Measurements from ENCODE around the gene XYLB.
"Not testable (repeated sequence)": the region's sequence is repeated elsewhere in the genome, so short reads cannot be mapped to it uniquely, and the experiment has no call there.

Gene XYLB

GRCh38 chr3:38346587-38347410 is at the start of gene XYLB:
Gene XYLB (plus strand): TSS chr3:38346785. CDS start chr3:38346869, 84 bp downstream.
- DNase-seq = peak in 55 of 56 donors; percentile 9 to 87 (median 62)

DNA sequence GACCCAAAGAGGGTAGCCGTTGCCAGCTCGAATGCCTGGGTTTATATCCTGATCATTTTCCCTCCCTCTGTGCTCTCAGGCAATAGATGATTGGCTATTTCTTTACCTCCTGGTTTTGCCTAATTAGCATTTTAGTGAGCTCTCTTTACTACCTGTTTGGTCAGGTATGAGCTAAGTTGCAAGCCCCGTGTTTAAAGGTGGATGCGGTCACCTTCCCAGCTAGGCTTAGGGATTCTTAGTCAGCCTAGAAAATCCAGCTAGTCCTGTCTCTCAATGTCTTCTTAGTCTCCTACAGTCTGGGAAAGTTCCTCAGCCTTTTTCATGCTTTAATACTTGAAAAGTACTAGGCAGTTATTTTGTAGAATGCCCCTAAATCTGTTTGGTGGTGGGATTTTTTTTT is 49.5 kb upstream of the XYLB start:
- DNase-seq = not testable (repeated sequence)

DNA sequence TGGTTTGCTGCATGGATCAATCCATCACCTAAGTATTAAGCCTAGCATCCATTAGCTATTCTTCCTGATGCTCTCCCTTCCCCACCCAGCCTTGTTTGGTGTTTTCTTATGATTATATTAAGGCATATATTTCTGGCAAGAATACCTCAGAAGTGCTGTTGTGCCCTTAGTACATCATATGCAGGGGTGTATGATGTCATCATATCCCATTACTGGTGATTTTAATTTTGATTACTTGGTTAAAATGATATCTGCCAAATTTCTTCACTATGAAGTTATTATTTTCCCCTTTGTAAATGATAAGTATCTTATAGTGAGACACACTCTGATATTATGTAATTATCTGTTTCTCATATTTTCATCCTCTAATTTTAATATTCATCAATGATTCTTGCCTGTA is 49.0 kb upstream of the XYLB start:
- DNase-seq = no peak

DNA sequence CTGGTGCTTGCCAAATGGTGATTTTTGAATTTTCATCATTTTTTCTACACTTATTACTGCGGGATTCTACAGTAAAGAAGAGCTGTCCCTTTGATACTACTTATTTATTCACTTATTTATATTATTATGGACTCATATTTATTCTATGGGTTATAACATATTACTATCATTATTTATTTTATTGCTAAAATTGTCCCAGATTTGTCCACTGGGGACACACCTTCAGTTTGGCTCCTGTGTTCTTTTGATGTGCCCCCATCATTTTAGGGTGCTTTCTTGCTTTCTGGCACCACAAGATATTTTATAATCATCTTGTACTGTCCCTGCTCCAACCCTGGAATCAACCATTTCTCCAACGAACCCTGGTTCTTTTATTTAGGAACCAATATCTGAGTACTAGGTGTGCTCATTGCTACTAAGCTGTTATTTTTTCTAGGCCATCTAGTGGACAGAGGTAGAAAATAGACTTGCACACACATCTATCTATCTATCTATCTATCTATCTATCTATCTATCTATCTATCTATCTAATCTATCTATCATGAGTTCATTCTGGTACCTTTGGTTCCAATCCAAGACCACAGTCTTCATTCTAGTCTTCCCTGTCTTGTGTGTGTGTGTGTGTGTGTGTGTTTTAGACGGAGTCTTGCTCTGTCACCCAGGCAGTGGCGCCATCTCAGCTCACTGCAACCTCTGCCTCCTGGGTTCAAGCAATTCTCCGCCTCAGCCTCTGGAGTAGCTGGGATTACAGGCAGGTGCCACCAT is 48.5 kb upstream of the XYLB start:
- DNase-seq = no peak

DNA sequence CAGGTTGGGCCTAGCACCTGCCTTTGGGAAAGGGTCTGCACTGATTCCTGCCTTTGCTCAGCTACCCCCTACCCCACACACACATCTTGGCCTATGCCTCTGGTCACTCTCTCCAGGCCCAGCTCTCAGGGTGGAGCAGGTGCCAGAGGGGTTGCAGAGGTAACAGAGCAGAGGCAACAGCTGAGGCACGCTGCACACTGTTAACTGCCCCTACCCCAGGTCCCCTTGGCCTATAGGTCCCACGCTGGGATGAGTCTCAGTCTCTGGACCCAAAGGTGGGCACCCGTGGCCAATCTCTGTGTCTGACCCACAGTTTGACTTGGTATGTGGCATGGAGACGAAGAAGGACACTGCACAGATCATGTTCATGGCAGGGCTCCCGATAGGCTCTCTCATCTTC is 39.6 kb upstream of the XYLB start:
- no peak for DNase-seq

DNA sequence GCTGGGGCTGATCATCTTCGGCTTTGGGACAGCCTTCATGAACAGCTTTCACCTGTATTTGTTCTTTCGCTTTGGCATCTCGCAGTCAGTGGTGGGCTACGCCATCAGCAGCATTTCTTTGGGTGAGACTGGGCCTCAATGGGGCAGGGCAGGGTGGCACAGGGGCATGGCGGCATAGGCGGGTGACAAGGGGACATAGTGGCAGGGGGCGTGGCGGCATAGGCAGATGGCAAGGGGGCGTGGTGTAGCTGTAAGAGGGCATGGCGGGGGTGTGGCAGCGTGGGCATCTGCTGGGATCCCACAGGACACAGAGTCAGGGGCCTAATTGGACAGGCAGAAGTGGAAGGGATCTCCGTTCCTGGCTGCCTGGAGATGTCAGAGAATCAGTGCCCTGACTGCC is 39.0 kb upstream of the XYLB start:
- no peak for DNase-seq

DNA sequence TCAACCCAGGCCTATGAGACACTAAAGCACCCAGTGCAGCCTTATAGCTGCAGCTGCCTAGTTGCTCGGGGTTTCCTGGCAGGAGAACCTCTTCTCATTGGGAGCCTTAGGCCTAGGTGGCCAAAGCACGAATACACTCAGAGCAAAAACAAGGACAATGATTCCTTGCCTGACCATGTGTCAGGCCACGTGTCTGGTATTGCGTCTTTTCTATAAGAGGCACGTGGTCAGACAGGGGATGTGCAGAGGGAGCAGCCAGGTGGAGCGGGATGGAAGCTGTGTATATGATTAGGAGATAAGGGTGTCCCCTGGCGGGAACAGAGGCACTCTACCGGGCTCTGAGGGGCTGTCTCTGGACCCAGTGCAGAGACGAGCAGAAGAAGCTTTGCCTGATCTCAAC is 38.1 kb upstream of the XYLB start:
- no peak for DNase-seq

DNA sequence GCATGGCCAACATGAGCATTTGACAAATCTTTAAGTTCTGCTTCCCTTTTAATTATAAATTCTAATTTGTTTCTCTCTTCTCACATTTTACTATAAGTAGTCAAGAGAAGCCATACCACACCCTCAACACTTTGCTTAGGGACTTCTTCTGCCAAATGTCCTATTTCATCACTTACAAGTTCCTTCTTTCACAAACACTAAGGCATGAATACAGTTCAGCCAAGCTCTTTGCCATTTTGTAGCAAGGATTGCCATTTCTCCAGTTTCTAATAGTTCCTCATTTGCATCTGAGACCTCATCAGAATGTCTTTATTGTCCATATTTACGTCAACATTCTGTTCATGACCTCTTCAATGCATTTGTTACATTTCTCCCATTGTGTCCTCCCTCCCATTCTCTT is 35.1 kb upstream of the XYLB start:
- no peak for DNase-seq

- no peak for DNase-seq
Measured at GRCh38 chr3:38311941-38312340, 34.6 kb upstream of the XYLB start.

- DNase-seq = no peak
Measured at GRCh38 chr3:38312356-38312755, 34.2 kb upstream of the XYLB start.

DNA sequence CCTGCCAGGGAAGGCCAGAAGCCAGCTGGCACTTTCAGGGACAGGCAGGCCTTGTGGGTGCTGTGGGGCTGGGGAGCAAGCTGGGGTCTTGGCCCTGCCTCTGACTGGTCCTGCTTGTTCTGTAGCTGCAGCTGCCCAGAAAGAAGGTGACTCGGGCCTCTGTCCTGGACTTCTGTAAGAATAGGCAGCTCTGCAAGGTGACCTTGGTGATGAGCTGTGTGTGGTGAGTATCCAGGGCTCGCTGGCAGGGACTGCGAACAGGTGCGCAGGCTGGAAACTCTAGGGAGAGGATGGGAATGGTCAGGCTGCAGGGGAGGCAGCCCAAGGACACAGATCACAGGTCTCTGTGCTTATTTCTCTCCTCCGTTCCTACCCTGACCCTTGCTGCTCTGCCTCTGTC is 33.3 kb upstream of the XYLB start:
- DNase-seq = no peak

- no peak for DNase-seq
Measured at GRCh38 chr3:38313695-38314094, 32.9 kb upstream of the XYLB start.

DNA sequence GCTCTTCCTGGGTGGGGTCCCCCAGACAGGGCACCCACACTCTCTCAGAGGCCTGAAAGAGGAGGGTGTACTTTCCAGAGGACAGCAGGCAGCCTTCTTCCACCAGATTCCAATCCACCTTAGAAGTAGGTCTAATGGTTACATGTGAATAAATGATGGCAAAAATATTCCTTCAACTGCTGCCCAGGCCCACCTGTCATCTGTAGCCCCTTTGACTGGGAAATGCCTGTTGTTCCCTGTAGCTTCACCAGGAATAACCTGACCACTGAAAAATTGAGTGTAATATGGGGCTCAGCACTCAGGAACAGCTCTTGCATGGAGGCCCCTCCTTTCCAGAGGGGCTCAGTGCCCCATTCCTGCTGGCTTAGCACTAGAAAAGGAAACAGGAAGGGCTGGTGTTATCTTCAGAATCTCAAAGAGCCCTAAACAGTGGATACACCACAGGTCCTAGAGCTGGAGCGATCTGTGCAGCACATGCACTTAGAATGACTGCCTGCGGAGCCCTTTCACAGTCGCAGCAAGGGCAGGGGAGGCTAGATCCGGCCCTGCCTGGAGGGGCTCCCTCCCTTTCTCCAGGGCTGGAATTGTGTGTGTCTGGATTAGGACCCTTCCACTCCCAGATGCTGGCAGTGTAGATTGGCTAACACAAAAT is 32.3 kb upstream of the XYLB start:
- DNase-seq = no peak

GRCh38 chr3:38314764-38315487 is 31.7 kb upstream of the XYLB start:
- DNase-seq = no peak

DNA sequence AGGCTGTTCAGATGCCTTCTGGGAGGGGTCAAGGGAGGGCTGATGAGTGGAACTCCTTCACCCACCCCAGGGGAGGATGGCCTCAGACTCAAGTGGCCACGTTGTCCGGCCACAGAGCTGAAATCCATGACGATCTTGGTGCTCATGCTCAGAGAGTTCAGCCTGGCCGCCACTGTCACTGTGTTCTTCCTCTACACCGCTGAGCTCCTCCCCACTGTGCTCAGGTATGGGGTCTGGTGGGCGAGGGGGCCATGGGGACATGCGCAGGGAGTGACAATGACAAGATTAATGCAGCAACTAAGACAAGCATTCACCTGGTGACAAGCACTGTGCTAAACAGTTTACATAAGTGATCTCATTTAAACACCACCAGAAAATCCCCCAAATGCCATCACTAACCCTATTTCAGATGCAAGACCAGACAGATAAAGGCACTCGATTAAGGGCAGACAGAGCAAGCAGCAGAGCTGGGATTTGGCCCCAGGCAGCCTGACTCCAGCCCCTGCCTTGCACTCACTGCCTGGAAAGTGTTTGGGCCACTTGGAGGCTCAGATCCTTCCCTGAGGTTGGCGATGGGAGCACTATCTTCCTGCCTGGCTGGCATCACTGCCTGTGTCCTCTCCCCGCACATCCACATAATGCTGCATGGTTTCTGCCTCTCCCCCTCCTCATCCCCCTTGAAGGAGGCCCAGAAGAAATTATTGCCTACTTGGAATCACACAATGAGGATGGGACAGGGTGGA is 30.9 kb upstream of the XYLB start:
- DNase-seq = no peak

GRCh38 chr3:38316356-38317191 is 30.0 kb upstream of the XYLB start:
- no peak for DNase-seq

- DNase-seq = peak in 1 of 56 donors; percentile 9
Measured at GRCh38 chr3:38317192-38317759, 29.3 kb upstream of the XYLB start.

GRCh38 chr3:38318766-38319671 is 27.6 kb upstream of the XYLB start:
- no peak for DNase-seq

All from amygdala (tissue), 56 donors.